GM12878 (cell line): ENCODE data around the gene RADX.

Experiments
- DPF2 ChIP-seq: fragments of 450-650 bp; IDR thresholded peaks from 2 replicates; pipeline ENCODE4 v1.6.1; 2017; ENCODE audit warnings: mild to moderate bottlenecking
- EZH2 ChIP-seq: IDR thresholded peaks from 2 replicates; pipeline ENCODE4 v1.6.1; 2012; ENCODE audit warnings: low read depth, mild to moderate bottlenecking, control low read depth, inconsistent platforms, low read length, borderline replicate concordance; ENCODE audit not compliant: control insufficient read depth
- NFXL1 ChIP-seq: fragments of 450-650 bp; IDR thresholded peaks from 2 replicates; pipeline ENCODE4 v1.6.1; 2017; ENCODE audit warnings: antibody characterized with exemption, mild to moderate bottlenecking, borderline replicate concordance
- POLR2A ChIP-seq: IDR thresholded peaks from 2 replicates; pipeline ENCODE4 v1.6.1; 2011; ENCODE audit warnings: low read depth, mild to moderate bottlenecking, low read length
- POLR2AphosphoS5 ChIP-seq: IDR thresholded peaks from 2 replicates; pipeline ENCODE4 v1.6.1; 2011; ENCODE audit warnings: mild to moderate bottlenecking, low read length, inconsistent platforms
- TAF1 ChIP-seq: IDR thresholded peaks from 2 replicates; pipeline ENCODE4 v1.6.1; 2011; ENCODE audit warnings: mild to moderate bottlenecking, low read depth, low read length, borderline replicate concordance
- TF ChIP-seq, protein P1 (sequence below), 3 experiments: IDR thresholded peaks in 2 of 3; conservative IDR thresholded peaks in 1 of 3; 2 replicates each; pipeline ENCODE4 v1.5.1; 2011; ENCODE audit warnings: low read depth in 3 of 3, low read length in 3 of 3, mild to moderate bottlenecking in 3 of 3, control low read depth in 2 of 3, moderate library complexity in 2 of 3, inconsistent platforms in 1 of 3, mixed read lengths in 1 of 3; ENCODE audit not compliant: control insufficient read depth in 2 of 3, insufficient read depth in 1 of 3; ENCODE audit errors: extremely low read depth in 1 of 3
- TF ChIP-seq, protein P2 (sequence below): fragments of 450-650 bp; conservative IDR thresholded peaks from 2 replicates; pipeline ENCODE4 v1.6.1; 2017; ENCODE audit warnings: mild to moderate bottlenecking, moderate library complexity
- TF ChIP-seq, protein P3 (sequence below): IDR thresholded peaks from 2 replicates; pipeline ENCODE4 v1.6.1; 2011; ENCODE audit warnings: borderline replicate concordance, low read depth, mild to moderate bottlenecking, moderate library complexity, mixed read lengths, low read length; ENCODE audit not compliant: insufficient read depth; ENCODE audit errors: extremely low read length
- TF ChIP-seq, protein P4 (sequence below): IDR thresholded peaks from 2 replicates; pipeline ENCODE4 v1.6.1; 2011; ENCODE audit warnings: low read depth, mild to moderate bottlenecking, low read length, moderate library complexity, borderline replicate concordance; ENCODE audit errors: extremely low read depth

DNA sequence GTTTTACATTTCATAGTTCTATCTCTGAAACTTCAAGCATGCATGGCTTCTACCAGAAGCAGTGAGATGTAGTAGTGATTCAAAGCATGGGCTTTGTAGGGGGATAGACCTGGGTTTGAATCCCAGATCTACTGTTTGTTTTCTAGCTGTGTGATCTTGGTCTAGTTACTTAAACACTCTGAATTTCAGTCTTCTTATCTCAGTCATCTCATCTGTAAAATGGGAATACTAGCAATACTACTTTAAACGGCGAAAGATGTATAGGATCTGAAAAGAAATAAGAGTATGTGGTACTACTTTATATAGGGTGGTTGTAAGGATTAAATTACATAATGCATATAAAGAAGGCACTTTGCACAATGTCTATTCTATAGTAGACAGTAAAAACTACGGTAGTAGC lies 94.7 kb downstream of the RADX start:
- no peak for TF ChIP-seq DPF2
- no peak for TF ChIP-seq TAF1
- TF ChIP-seq, protein P1, sequence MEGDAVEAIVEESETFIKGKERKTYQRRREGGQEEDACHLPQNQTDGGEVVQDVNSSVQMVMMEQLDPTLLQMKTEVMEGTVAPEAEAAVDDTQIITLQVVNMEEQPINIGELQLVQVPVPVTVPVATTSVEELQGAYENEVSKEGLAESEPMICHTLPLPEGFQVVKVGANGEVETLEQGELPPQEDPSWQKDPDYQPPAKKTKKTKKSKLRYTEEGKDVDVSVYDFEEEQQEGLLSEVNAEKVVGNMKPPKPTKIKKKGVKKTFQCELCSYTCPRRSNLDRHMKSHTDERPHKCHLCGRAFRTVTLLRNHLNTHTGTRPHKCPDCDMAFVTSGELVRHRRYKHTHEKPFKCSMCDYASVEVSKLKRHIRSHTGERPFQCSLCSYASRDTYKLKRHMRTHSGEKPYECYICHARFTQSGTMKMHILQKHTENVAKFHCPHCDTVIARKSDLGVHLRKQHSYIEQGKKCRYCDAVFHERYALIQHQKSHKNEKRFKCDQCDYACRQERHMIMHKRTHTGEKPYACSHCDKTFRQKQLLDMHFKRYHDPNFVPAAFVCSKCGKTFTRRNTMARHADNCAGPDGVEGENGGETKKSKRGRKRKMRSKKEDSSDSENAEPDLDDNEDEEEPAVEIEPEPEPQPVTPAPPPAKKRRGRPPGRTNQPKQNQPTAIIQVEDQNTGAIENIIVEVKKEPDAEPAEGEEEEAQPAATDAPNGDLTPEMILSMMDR (IDR thresholded peaks at IDR 0.05 in 2 of 3, conservative IDR thresholded peaks at IDR 0.05 in 1 of 3; ENCODE audit: control insufficient read depth in 2 of 3, extremely low read depth in 1 of 3, insufficient read depth in 1 of 3, low read depth in 3 of 3, low read length in 3 of 3) = no peak
- TF ChIP-seq, protein P2, sequence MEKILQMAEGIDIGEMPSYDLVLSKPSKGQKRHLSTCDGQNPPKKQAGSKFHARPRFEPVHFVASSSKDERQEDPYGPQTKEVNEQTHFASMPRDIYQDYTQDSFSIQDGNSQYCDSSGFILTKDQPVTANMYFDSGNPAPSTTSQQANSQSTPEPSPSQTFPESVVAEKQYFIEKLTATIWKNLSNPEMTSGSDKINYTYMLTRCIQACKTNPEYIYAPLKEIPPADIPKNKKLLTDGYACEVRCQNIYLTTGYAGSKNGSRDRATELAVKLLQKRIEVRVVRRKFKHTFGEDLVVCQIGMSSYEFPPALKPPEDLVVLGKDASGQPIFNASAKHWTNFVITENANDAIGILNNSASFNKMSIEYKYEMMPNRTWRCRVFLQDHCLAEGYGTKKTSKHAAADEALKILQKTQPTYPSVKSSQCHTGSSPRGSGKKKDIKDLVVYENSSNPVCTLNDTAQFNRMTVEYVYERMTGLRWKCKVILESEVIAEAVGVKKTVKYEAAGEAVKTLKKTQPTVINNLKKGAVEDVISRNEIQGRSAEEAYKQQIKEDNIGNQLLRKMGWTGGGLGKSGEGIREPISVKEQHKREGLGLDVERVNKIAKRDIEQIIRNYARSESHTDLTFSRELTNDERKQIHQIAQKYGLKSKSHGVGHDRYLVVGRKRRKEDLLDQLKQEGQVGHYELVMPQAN = no peak
- TF ChIP-seq, protein P3, sequence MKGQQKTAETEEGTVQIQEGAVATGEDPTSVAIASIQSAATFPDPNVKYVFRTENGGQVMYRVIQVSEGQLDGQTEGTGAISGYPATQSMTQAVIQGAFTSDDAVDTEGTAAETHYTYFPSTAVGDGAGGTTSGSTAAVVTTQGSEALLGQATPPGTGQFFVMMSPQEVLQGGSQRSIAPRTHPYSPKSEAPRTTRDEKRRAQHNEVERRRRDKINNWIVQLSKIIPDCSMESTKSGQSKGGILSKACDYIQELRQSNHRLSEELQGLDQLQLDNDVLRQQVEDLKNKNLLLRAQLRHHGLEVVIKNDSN = no peak
- TF ChIP-seq, protein P4, sequence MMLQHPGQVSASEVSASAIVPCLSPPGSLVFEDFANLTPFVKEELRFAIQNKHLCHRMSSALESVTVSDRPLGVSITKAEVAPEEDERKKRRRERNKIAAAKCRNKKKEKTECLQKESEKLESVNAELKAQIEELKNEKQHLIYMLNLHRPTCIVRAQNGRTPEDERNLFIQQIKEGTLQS = no peak
- no peak for TF ChIP-seq POLR2AphosphoS5
- TF ChIP-seq EZH2 = no peak
- TF ChIP-seq NFXL1 = no peak
- no peak for TF ChIP-seq POLR2A
